ENCODE results near the gene HMGXB4. TPM values are rescaled to one million over a fixed set of nuclear protein-coding genes. Genes with fewer than 3 reads are reported as not detected.

Gene HMGXB4
- total and polyA plus RNA-seq, 7 donors, result 9.7 to 20.9 (median 14.8) TPM

DNA sequence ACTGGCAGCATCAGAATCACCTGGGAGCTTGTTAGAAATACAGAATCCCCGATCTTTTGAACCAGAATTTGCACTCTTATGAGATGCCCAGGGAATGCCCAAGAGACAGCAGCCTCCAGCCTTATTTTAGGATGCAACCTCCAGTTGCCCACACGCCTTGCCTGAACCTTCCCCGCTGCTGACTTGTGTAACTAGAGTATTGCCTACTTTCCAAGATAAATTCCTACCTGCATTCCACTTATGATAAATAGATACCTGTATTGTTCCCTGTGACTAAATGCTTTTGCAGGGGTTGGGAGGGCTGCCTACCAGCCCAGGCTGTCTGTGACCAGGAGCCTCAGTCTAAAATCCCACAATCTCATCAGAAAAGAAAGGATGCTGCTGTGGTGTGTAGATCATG is 44.3 kb upstream of the HMGXB4 start:
- Histone ChIP-seq H3K36me3 (no peaks in the 10 kb centered on the region), H3K4me1 (no peaks in the 10 kb centered on the region), H3K9me3 (no peaks in the 10 kb centered on the region), H3K27me3 (no peaks in the 10 kb centered on the region), H3K4me3 (no peak overlapping the region), H3K27ac (no peak overlapping the region)
- intact Hi-C loops (cut with DNase I), result no loop called here
- WGBS, 2 donors, result 84 to 93% methylated on average over 3 of the region's 3 CpGs
- DNase-seq, result no peak
- TF ChIP-seq POLR2AphosphoS5 (IDR thresholded peaks at IDR 0.05), result no peak
- no peak for TF ChIP-seq POLR2A (IDR thresholded peaks at IDR 0.05)
- no peak for TF ChIP-seq EP300 (IDR thresholded peaks at IDR 0.05)
- TF ChIP-seq, protein P1, sequence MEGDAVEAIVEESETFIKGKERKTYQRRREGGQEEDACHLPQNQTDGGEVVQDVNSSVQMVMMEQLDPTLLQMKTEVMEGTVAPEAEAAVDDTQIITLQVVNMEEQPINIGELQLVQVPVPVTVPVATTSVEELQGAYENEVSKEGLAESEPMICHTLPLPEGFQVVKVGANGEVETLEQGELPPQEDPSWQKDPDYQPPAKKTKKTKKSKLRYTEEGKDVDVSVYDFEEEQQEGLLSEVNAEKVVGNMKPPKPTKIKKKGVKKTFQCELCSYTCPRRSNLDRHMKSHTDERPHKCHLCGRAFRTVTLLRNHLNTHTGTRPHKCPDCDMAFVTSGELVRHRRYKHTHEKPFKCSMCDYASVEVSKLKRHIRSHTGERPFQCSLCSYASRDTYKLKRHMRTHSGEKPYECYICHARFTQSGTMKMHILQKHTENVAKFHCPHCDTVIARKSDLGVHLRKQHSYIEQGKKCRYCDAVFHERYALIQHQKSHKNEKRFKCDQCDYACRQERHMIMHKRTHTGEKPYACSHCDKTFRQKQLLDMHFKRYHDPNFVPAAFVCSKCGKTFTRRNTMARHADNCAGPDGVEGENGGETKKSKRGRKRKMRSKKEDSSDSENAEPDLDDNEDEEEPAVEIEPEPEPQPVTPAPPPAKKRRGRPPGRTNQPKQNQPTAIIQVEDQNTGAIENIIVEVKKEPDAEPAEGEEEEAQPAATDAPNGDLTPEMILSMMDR (IDR thresholded peaks at IDR 0.05), result no peak

DNA sequence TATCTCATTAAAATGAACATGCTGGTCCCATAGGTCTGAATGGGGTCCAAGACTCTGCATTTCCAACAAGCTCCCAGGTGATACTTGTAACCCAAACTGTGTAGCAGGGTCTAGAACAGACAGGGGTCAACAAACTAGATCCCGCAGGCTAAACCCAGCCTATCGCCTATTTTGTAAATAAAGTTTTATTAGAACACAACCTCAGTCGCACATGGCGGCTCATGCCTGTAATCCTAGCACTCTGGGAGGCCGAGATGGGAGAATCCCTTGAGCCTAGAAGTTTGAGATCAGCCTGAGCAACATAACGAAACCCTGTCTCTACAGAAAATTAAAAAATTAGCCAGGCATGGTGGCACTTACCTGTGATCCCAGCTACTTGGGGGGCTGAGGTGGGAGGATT is 42.3 kb upstream of the HMGXB4 start:
- H3K27ac ChIP-seq, result no peak overlapping the region
- no peak for DNase-seq
- H3K4me1 ChIP-seq, result no peaks in the 10 kb centered on the region
- no peaks in the 10 kb centered on the region for H3K36me3 ChIP-seq
- no peaks in the 10 kb centered on the region for H3K9me3 ChIP-seq
- intact Hi-C loops (cut with DNase I), result no loop called here
- H3K27me3 ChIP-seq, result no peaks in the 10 kb centered on the region
- WGBS, 2 donors, result 91 to 92% methylated on average over 6 of the region's 6 CpGs
- no peak overlapping the region for H3K4me3 ChIP-seq
- TF ChIP-seq POLR2A (IDR thresholded peaks at IDR 0.05) (no peak), POLR2AphosphoS5 (IDR thresholded peaks at IDR 0.05) (no peak), EP300 (IDR thresholded peaks at IDR 0.05) (no peak)
- TF ChIP-seq, protein P1 (IDR thresholded peaks at IDR 0.05), result no peak

DNA sequence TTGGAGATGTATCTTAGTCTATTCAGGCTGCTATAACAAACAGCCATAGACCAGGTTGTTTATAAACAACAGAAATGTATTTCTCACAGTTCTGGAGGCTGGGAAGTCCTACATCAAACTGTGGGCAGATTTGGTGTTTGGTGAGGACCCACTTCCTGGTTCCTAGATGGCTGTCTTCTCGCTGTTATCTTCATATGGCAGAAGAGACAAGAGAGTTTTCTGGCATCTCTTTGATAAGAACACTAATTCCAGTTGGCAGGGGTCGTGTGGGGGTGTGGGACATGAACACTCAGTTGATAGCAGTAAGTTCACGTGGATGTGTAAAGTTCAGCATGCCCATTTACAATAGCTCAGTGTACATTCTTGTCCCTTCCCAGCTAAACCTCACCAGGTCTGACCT is 41.3 kb upstream of the HMGXB4 start:
- H3K9me3 ChIP-seq, result no peaks in the 10 kb centered on the region
- no peaks in the 10 kb centered on the region for H3K27me3 ChIP-seq
- intact Hi-C loops (cut with DNase I), result no loop called here
- H3K4me3 ChIP-seq, result no peak overlapping the region
- no peaks in the 10 kb centered on the region for H3K4me1 ChIP-seq
- WGBS, 2 donors, result 56 to 70% methylated on average over 3 of the region's 3 CpGs
- no peak overlapping the region for H3K27ac ChIP-seq
- H3K36me3 ChIP-seq, result no peaks in the 10 kb centered on the region
- TF ChIP-seq EP300 (IDR thresholded peaks at IDR 0.05) (no peak), POLR2A (IDR thresholded peaks at IDR 0.05) (no peak), POLR2AphosphoS5 (IDR thresholded peaks at IDR 0.05) (no peak)
- TF ChIP-seq, protein P1 (IDR thresholded peaks at IDR 0.05), result no peak
- no peak for DNase-seq

DNA sequence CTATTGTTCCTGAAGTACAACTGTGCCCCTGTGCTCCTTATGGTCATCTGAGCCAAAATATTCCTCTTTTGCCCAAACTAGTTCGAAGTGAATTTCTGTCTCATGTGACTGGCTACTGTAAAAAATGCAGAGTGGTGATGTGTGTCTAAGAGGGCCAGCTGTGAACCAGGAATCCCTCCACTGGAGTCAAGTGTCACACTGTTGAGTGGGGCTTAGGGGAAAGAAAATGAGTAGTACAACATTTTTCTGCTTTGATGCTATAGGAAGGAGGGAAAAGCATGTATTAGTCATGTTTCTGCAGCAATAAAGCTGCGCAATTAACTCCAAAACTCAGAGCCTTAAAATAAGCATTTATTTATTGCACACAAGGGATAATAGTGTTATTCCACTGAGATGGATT is 39.8 kb upstream of the HMGXB4 start:
- Histone ChIP-seq H3K27me3 (no peaks in the 10 kb centered on the region), H3K4me1 (no peaks in the 10 kb centered on the region), H3K4me3 (no peak overlapping the region), H3K9me3 (no peaks in the 10 kb centered on the region), H3K36me3 (no peaks in the 10 kb centered on the region), H3K27ac (no peak overlapping the region)
- intact Hi-C loops (cut with DNase I), result no loop called here
- DNase-seq, result no peak
- no peak for TF ChIP-seq POLR2AphosphoS5 (IDR thresholded peaks at IDR 0.05)
- TF ChIP-seq, protein P1 (IDR thresholded peaks at IDR 0.05), result no peak
- TF ChIP-seq POLR2A (IDR thresholded peaks at IDR 0.05), result no peak
- TF ChIP-seq EP300 (IDR thresholded peaks at IDR 0.05), result no peak
- 78 to 88% methylated on average over 2 of the region's 2 CpGs for whole genome bisulfite sequencing, 2 donors

DNA sequence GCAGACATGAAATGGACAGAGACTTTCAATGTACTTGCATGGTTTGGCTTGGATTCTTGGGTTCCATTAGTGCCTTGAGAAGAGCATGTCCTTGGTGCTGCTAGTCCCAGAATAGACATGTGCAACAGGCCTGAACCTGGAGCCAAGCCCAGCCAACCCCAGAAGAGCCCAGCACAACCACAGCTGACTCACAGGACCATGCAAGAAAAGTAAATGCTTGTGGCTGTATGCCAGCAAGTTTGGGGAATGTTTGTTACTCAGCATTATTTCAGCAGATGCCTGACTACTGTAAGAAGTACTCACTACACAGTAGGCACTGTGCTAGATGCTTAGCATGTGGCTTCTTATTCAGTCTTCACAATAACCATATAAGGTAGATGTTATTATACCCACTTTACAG is 39.2 kb upstream of the HMGXB4 start:
- no peaks in the 10 kb centered on the region for H3K27me3 ChIP-seq
- H3K4me3 ChIP-seq, result no peak overlapping the region
- H3K9me3 ChIP-seq, result no peaks in the 10 kb centered on the region
- intact Hi-C loops (cut with DNase I), result no loop called here
- no peaks in the 10 kb centered on the region for H3K36me3 ChIP-seq
- no peak overlapping the region for H3K27ac ChIP-seq
- DNase-seq, result no peak
- H3K4me1 ChIP-seq, result no peaks in the 10 kb centered on the region
- TF ChIP-seq POLR2AphosphoS5 (IDR thresholded peaks at IDR 0.05), result no peak
- TF ChIP-seq, protein P1 (IDR thresholded peaks at IDR 0.05), result no peak
- TF ChIP-seq POLR2A (IDR thresholded peaks at IDR 0.05), result no peak
- no peak for TF ChIP-seq EP300 (IDR thresholded peaks at IDR 0.05)
